Nephron (organoid): Measurements from ENCODE around the gene AFF3.

Experiments
- H3K27ac Mint-ChIP-seq, 3 experiments: 2 replicates each; pipeline ENCODE4 v1.8.0; 2020; ENCODE audit warnings: mixed read lengths in 3 of 3, mild to moderate bottlenecking in 2 of 3, moderate library complexity in 1 of 3
- H3K27me3 Mint-ChIP-seq: 2 replicates; pipeline ENCODE4 v1.8.0; 2021; ENCODE audit warnings: low read depth, mild to moderate bottlenecking, moderate library complexity, mixed read lengths
- H3K36me3 Mint-ChIP-seq: 2 replicates; pipeline ENCODE4 v1.8.0; 2020; ENCODE audit warnings: low read depth, mixed read lengths
- H3K4me1 Mint-ChIP-seq: 2 replicates; pipeline ENCODE4 v1.8.0; 2020; ENCODE audit warnings: mixed read lengths
- H3K4me3 Mint-ChIP-seq, 3 experiments: 2 replicates each; pipeline ENCODE4 v1.8.0; 2020; ENCODE audit warnings: mild to moderate bottlenecking in 3 of 3, mixed read lengths in 3 of 3, moderate library complexity in 2 of 3
- H3K9me3 Mint-ChIP-seq: 2 replicates; pipeline ENCODE4 v1.8.0; 2020; ENCODE audit warnings: mixed read lengths
- CTCF ChIP-seq, 3 experiments: fragments of 200-600 bp; sonication (generic); IDR thresholded peaks; one replicate each; pipeline ENCODE4 v1.5.0; 2021; ENCODE audit warnings: antibody characterized with exemption in 3 of 3; ENCODE audit not compliant: unreplicated experiment in 3 of 3

The AFF3 gene

GRCh38 chr2:99571021-99571420, 571.4 kb downstream of the AFF3 start:
- Mint-ChIP-seq H3K27ac (peak overlapping the region in 2 of 3 experiments; percentile 14 to 69), H3K4me1 (peaks cover 34% of the 10 kb centered on the region), H3K36me3 (peaks cover 67% of the 10 kb centered on the region), H3K27me3 (no peaks in the 10 kb centered on the region), H3K4me3 (no peak overlapping the region), H3K9me3 (no peaks in the 10 kb centered on the region)
- TF ChIP-seq CTCF (IDR thresholded peaks at IDR 0.05; ENCODE audit: unreplicated experiment in 3 of 3) = no peak

- Mint-ChIP-seq H3K9me3 (no peaks in the 10 kb centered on the region), H3K4me3 (no peak overlapping the region), H3K27ac (peak overlapping the region; percentile 33 to 57 (median 44)), H3K36me3 (peaks cover 80% of the 10 kb centered on the region), H3K27me3 (no peaks in the 10 kb centered on the region), H3K4me1 (peaks cover 27% of the 10 kb centered on the region)
- no peak for TF ChIP-seq CTCF (IDR thresholded peaks at IDR 0.05; ENCODE audit: unreplicated experiment in 3 of 3)
Observed at GRCh38 chr2:99569386-99569785, 573.0 kb downstream of the AFF3 start.

GRCh38 chr2:99565227-99565626, 577.2 kb downstream of the AFF3 start:
- Mint-ChIP-seq H3K27ac (peak overlapping the region in 1 of 3 experiments; percentile 25), H3K4me1 (peaks cover 8% of the 10 kb centered on the region), H3K4me3 (no peak overlapping the region), H3K9me3 (no peaks in the 10 kb centered on the region), H3K27me3 (no peaks in the 10 kb centered on the region), H3K36me3 (peaks cover 70% of the 10 kb centered on the region)
- TF ChIP-seq CTCF (IDR thresholded peaks at IDR 0.05; ENCODE audit: unreplicated experiment in 3 of 3) = no peak

- Mint-ChIP-seq H3K4me1 (peaks cover 8% of the 10 kb centered on the region), H3K27ac (peak overlapping the region in 2 of 3 experiments; percentile 47 to 50), H3K4me3 (no peak overlapping the region), H3K9me3 (no peaks in the 10 kb centered on the region), H3K27me3 (no peaks in the 10 kb centered on the region), H3K36me3 (peaks cover 57% of the 10 kb centered on the region)
- TF ChIP-seq CTCF (IDR thresholded peaks at IDR 0.05; ENCODE audit: unreplicated experiment in 3 of 3) = no peak
Observed at GRCh38 chr2:99562516-99562915, 579.9 kb downstream of the AFF3 start.

GRCh38 chr2:99561804-99562203, 580.6 kb downstream of the AFF3 start:
- H3K27me3 Mint-ChIP-seq = no peaks in the 10 kb centered on the region
- H3K9me3 Mint-ChIP-seq = no peaks in the 10 kb centered on the region
- peaks cover 54% of the 10 kb centered on the region for H3K36me3 Mint-ChIP-seq
- peak overlapping the region; percentile 47 to 50 (median 48) for H3K27ac Mint-ChIP-seq
- no peak overlapping the region for H3K4me3 Mint-ChIP-seq
- peaks cover 8% of the 10 kb centered on the region for H3K4me1 Mint-ChIP-seq
- no peak for TF ChIP-seq CTCF (IDR thresholded peaks at IDR 0.05; ENCODE audit: unreplicated experiment in 3 of 3)

GRCh38 chr2:99559075-99559662, 583.2 kb downstream of the AFF3 start:
- Mint-ChIP-seq H3K4me1 (peaks cover 8% of the 10 kb centered on the region), H3K4me3 (no peak overlapping the region), H3K27ac (peak overlapping the region in 2 of 3 experiments; percentile 53 to 75), H3K9me3 (no peaks in the 10 kb centered on the region), H3K36me3 (peaks cover 41% of the 10 kb centered on the region), H3K27me3 (no peaks in the 10 kb centered on the region)
- TF ChIP-seq CTCF (IDR thresholded peaks at IDR 0.05; ENCODE audit: unreplicated experiment in 3 of 3) = peak; percentile 99 to 100 (median 100)
